Hypothalamus (tissue), 51 donors: Measurements from ENCODE around the gene LRP1.

Experiments
- DNase-seq, 51 donors: peaks; one replicate each; lab custom pipeline; 2025; lab: John Stamatoyannopoulos, UW

LRP1 gene

GRCh38 chr12:57150400-57151000, 22.2 kb downstream of the LRP1 start:
- DNase-seq: no peak

GRCh38 chr12:57151741-57152630, 23.7 kb downstream of the LRP1 start:
- DNase-seq: peak in 18 of 51 donors; percentile 22 to 65 (median 32)

DNA sequence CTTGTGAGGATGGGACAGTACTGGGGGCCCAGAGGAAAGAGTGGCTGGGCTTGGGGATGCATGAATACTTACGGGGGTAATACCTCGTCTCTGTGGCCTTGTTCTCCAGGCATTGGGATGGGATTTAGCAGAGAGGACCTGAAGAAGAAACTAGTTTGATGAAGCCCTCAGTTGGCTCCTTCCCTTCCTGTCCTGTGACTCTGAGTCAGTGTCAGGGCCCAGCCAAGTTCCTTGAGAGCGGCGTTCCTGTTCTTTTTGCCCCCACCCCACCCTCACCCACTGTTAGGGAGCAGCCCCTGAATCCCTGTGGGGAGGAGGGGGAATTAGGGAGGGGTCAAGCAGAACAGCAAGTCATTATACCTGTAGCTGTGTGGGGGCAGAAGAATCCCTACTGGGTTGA, 24.4 kb downstream of the LRP1 start:
- DNase-seq: peak in 12 of 51 donors; percentile 12 to 61 (median 35)

DNA sequence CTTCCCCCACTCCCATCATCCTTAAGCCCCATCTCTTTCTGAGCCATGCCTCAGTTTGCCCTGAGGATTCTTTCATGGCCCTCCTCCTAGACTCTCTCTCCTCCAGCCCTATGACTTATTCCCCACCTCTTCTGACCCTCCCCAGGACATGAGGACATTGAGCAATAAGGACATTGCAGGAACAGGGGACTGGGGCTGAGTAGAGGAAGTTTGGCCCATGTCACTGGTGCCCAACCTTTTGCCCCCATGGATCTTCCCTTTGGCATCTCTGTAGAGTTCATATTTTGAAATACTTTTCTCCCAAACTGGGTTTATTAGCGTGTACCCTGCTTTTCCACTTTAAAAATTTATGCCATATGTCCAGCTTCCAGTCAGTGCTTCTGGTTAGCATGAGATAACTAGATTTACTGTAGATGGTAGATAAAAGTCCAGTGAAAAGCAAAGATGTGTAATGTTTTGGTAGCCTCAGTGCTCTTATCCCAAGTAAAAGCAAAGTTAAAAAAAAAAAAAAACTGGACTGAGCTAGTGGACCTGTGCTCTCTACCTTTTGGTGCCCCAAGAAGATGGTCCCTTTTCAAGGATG, 25.2 kb downstream of the LRP1 start:
- DNase-seq: no peak

- no peak for DNase-seq
These were observed 25.8 kb downstream of the LRP1 start for GRCh38 chr12:57154076-57154475.

DNA sequence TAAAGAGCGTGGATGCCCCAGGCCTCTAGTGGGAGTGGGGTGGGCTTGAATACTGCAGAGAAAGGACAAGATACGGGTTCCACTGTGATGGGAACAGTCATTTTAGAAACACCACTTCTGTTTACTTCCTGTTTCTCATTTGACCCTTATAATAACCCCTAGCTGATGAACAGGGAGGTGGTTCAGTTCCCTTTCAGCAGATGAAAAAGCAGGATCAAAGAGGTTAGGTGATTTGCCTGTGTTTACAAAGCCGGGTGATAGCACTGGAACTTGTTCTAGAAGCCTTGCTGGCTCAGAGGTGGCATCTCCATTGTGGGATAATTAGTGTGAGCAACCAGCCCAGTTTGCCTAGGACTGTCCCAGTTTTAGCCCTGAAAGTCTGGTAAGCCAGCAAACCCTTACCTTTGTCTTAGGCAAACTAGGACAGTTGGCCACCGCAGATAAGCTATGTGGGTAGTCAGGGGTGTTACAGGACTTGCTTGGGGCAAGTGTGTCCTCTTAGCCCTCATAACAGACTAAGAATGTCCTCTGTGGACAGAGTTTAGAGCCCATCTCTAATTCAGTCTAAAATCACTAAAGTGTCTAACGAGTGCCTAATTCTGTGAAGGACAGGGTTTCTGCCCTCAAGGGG, 26.6 kb downstream of the LRP1 start:
- no peak for DNase-seq

DNA sequence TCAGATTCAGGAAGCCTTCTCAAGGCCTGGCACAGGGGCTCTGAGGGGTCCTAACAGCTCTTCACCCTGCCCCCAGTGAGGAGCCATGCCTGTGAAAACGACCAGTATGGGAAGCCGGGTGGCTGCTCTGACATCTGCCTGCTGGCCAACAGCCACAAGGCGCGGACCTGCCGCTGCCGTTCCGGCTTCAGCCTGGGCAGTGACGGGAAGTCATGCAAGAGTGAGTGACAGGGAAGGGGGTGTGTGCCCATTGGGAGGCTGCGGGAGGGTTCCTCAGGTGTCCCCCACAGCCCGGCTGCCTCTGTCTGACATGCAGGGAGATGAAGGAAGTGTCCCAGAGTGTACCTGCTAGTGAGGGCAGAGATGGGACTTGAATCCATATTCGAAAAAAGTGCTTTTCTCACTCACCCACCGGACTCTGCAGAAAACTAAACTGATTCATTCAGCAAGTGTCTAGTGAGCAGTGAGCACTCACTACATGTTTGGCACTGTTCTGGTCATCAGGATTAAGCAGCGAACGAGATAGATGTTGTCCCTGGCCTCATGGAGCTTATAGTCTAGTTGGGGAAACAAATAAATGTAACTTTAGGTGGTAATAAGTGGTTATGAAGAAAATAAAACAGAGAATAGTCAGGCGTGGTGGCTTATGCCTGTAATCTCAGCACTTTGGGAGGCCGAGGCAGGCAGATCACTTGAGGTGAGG, 28.6 kb downstream of the LRP1 start:
- peak in 9 of 51 donors; percentile 8 to 30 (median 20) for DNase-seq

DNA sequence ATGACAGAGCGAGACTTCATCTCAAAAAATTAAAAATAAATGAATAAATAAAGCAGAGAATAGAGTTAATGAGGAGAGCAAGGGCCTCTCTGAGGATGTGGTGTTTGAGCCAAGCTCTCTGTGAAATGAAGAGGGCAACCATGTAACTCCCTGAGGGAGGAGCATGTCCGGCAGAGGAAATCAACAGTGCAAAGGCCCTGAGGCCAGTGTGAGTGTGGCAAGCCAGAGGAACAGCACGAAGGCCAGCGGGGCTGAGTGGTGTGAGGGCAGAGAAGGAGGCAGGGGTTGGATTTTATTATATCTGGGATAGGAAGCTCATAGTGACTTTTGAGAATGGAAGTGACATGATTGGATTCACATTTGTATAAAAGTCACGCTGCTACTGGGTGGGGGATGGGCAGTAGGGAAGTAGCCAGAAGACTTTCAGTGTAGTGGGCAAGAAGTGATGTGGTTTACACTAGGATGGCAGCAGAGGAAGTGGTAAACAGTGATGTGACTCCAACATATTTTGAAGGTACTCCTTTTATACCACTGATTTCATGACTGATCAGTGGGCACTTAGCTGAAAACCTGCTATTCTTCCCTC, 29.4 kb downstream of the LRP1 start:
- peak in 1 of 51 donors; percentile 21 for DNase-seq

DNA sequence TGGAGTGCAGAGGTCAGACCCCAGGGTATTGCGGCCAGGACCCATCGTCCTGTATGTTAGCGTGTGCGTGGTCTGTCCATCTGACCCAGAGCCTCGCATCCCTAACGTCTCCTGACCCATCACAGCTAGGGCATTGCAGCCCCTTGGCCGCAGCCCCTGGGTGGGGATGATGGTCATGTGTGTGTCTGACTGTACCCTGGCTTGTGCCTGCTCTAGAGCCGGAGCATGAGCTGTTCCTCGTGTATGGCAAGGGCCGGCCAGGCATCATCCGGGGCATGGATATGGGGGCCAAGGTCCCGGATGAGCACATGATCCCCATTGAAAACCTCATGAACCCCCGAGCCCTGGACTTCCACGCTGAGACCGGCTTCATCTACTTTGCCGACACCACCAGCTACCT, 29.9 kb downstream of the LRP1 start:
- DNase-seq: no peak

GRCh38 chr12:57158665-57159064, 30.4 kb downstream of the LRP1 start:
- no peak for DNase-seq

GRCh38 chr12:57159311-57159710, 31.0 kb downstream of the LRP1 start:
- no peak for DNase-seq

DNA sequence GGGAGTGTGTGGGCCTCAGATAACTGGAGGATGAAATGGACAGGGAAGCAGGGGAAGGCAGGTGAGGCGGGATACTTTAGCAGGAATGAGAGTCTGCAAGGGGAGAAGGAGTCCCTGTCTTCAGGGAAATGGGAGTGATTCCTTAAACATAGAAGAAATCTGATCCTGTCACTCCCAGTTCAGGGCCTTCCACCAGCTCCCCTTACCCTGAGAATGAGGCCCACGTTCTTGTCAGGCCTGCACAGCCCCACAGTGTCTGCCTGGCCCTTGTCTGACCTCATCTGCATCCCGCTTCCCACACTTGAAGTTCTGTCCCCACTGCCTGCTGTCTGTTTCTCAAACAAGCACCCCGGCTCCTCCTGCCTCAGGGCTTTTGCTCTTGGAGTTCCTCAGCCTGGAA, 31.8 kb downstream of the LRP1 start:
- no peak for DNase-seq

DNA sequence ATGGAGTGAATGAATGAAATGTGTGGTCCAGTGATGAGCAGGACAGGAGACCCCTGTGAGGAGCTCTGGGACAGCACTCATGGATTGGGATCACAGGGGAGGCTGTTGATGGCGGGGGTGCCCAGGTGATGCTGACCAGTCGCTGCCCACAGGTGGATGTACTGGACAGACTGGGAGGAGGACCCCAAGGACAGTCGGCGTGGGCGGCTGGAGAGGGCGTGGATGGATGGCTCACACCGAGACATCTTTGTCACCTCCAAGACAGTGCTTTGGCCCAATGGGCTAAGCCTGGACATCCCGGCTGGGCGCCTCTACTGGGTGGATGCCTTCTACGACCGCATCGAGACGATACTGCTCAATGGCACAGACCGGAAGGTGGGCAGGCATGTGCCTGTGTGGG, 32.5 kb downstream of the LRP1 start:
- no peak for DNase-seq

- no peak for DNase-seq
These were observed 33.2 kb downstream of the LRP1 start for GRCh38 chr12:57161491-57161890.

- DNase-seq: no peak
These were observed 34.4 kb downstream of the LRP1 start for GRCh38 chr12:57162553-57163125.

- DNase-seq: no peak
These were observed 36.2 kb downstream of the LRP1 start for GRCh38 chr12:57164454-57164853.

- no peak for DNase-seq
These were observed 36.8 kb downstream of the LRP1 start for GRCh38 chr12:57164966-57165625.

GRCh38 chr12:57165741-57166140, 37.5 kb downstream of the LRP1 start:
- DNase-seq: no peak

DNA sequence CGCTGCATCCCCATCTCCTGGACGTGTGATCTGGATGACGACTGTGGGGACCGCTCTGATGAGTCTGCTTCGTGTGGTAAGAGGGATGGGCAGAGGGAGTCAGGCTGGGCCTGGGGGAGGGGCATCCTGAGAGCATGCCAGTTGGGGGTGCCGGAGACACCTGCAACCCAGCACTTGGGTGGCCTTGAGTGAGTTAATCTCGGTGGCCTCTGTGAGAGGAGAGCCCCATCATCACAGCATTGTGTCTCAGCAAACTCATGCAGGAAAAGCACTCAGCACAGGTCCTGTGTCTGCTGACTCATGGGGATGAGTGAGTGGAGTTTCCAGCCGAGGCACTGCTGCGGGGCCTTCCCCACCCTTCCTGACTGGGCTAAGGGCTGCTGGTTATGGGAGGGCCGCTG, 38.7 kb downstream of the LRP1 start:
- DNase-seq: peak in 1 of 51 donors; percentile 73
